Measurements from ENCODE around the gene ZNF341.
"Not testable (repeated sequence)": the region's sequence is repeated elsewhere in the genome, so short reads cannot be mapped to it uniquely, and the experiment has no call there.

GRCh38 chr20:33700696-33701441 lies 30.9 kb upstream of the ZNF341 start:
- not testable (repeated sequence) for TF ChIP-seq POLR2A, EP300 (IDR thresholded peaks at IDR 0.05)

Data from sigmoid colon (tissue), 4 donors.